ENCODE results near the gene CFAP44.

CFAP44 gene

GRCh38 chr3:113431811-113432210, 9.5 kb downstream of the CFAP44 start:
- H3K27me3 ChIP-seq (replicated peaks in 2 of 5; ENCODE audit: control insufficient read depth in 4 of 5, insufficient read depth in 5 of 5, low read length in 4 of 5) = no peaks in the 10 kb centered on the region
- ChIA-PET CTCF (no interaction called here), POLR2A (no interaction called here)
- DNase-seq = no peak
- H3K36me3 ChIP-seq (ENCODE audit: control insufficient read depth in 4 of 4, insufficient read depth in 4 of 4, low read length in 3 of 4) = peaks cover 2 to 10% (median 7%) of the 10 kb centered on the region in 4 experiments
- no peak overlapping the region for H3K4me3 ChIP-seq (ENCODE audit: control insufficient read depth in 1 of 7, extremely low read depth in 1 of 7, insufficient read depth in 4 of 7, low read depth in 2 of 7, low read length in 6 of 7)
- H3K27ac ChIP-seq (ENCODE audit: insufficient read depth in 1 of 2, low read depth in 1 of 2, low read length in 2 of 2, poor library complexity in 1 of 2, severe bottlenecking in 2 of 2) = no peak overlapping the region
- peaks cover 0 to 6% (median 2%) of the 10 kb centered on the region in 5 experiments for H3K9me3 ChIP-seq (ENCODE audit: control extremely low read depth in 1 of 5, control insufficient read depth in 4 of 5, insufficient read depth in 2 of 5, low read depth in 1 of 5, low read length in 4 of 5)
- H3K4me1 ChIP-seq (ENCODE audit: control extremely low read depth in 1 of 4, control insufficient read depth in 4 of 4, insufficient read depth in 4 of 4, low read length in 3 of 4) = no peaks in the 10 kb centered on the region
- WGBS (ENCODE audit: insufficient coverage) = 100% methylated on average over 1 of the region's 2 CpGs

- H3K4me1 ChIP-seq (ENCODE audit: control extremely low read depth in 1 of 4, control insufficient read depth in 4 of 4, insufficient read depth in 4 of 4, low read length in 3 of 4) = peaks cover 0 to 3% (median 0%) of the 10 kb centered on the region in 4 experiments
- H3K27me3 ChIP-seq (replicated peaks in 2 of 5; ENCODE audit: control insufficient read depth in 4 of 5, insufficient read depth in 5 of 5, low read length in 4 of 5) = no peaks in the 10 kb centered on the region
- ChIA-PET POLR2A (no interaction called here), CTCF (interaction anchor here (1.1 kb wide), 1 partner anchor 11 kb away, joined by 3 read pairs; no protein-coding TSS in a partner anchor)
- no CpG with 5 or more reads among the region's 1 CpG for WGBS (ENCODE audit: insufficient coverage)
- H3K27ac ChIP-seq (ENCODE audit: insufficient read depth in 1 of 2, low read depth in 1 of 2, low read length in 2 of 2, poor library complexity in 1 of 2, severe bottlenecking in 2 of 2) = no peak overlapping the region
- no peak overlapping the region for H3K4me3 ChIP-seq (ENCODE audit: control insufficient read depth in 1 of 7, extremely low read depth in 1 of 7, insufficient read depth in 4 of 7, low read depth in 2 of 7, low read length in 6 of 7)
- peaks cover 4 to 30% (median 7%) of the 10 kb centered on the region in 5 experiments for H3K9me3 ChIP-seq (ENCODE audit: control extremely low read depth in 1 of 5, control insufficient read depth in 4 of 5, insufficient read depth in 2 of 5, low read depth in 1 of 5, low read length in 4 of 5)
- peaks cover 5 to 35% (median 22%) of the 10 kb centered on the region in 4 experiments for H3K36me3 ChIP-seq (ENCODE audit: control insufficient read depth in 4 of 4, insufficient read depth in 4 of 4, low read length in 3 of 4)
- no peak for DNase-seq
Observed at GRCh38 chr3:113428581-113428980, 12.7 kb downstream of the CFAP44 start.

DNA sequence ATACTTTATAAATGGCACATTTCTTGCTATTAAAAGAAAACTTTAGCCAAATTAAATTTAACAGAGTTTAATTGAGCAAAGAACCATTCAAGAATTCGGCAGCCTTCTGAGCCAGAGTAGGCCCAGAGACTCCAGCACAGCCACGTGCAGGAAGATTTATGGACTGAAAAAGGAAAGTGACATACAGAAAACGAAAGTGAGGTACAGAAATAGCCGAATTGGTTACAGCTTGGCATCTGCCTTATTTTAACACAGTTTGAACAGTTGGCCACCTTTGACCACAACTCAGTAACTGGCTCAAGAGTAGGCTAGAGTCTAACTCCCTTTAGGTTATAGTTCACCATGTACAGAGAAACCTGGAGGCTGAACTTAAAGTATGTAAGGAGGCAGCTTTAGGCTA, 17.6 kb downstream of the CFAP44 start:
- ChIA-PET CTCF (interaction anchor here (1.3 kb wide), 1 partner anchor 15 kb away, joined by 4 read pairs; no protein-coding TSS in a partner anchor), POLR2A (no interaction called here)
- peak; percentile 51 to 88 (median 81) for DNase-seq
- 0% methylated on average over 4 of the region's 4 CpGs for WGBS (ENCODE audit: insufficient coverage)
- Histone ChIP-seq H3K27ac (ENCODE audit: insufficient read depth in 1 of 2, low read depth in 1 of 2, low read length in 2 of 2, poor library complexity in 1 of 2, severe bottlenecking in 2 of 2) (peak overlapping the region in 1 of 2 experiments; percentile 37), H3K36me3 (ENCODE audit: control insufficient read depth in 4 of 4, insufficient read depth in 4 of 4, low read length in 3 of 4) (peaks cover 5 to 42% (median 23%) of the 10 kb centered on the region in 4 experiments), H3K4me3 (ENCODE audit: control insufficient read depth in 1 of 7, extremely low read depth in 1 of 7, insufficient read depth in 4 of 7, low read depth in 2 of 7, low read length in 6 of 7) (no peak overlapping the region), H3K27me3 (replicated peaks in 2 of 5; ENCODE audit: control insufficient read depth in 4 of 5, insufficient read depth in 5 of 5, low read length in 4 of 5) (no peaks in the 10 kb centered on the region), H3K9me3 (ENCODE audit: control extremely low read depth in 1 of 5, control insufficient read depth in 4 of 5, insufficient read depth in 2 of 5, low read depth in 1 of 5, low read length in 4 of 5) (peaks cover 4 to 31% (median 7%) of the 10 kb centered on the region in 5 experiments), H3K4me1 (ENCODE audit: control extremely low read depth in 1 of 4, control insufficient read depth in 4 of 4, insufficient read depth in 4 of 4, low read length in 3 of 4) (peaks cover 0 to 3% (median 3%) of the 10 kb centered on the region in 4 experiments)

GRCh38 chr3:113421082-113421481, 20.2 kb downstream of the CFAP44 start:
- POLR2A ChIA-PET = no interaction called here
- Histone ChIP-seq H3K36me3 (ENCODE audit: control insufficient read depth in 4 of 4, insufficient read depth in 4 of 4, low read length in 3 of 4) (peaks cover 0 to 27% (median 13%) of the 10 kb centered on the region in 4 experiments), H3K27me3 (replicated peaks in 2 of 5; ENCODE audit: control insufficient read depth in 4 of 5, insufficient read depth in 5 of 5, low read length in 4 of 5) (no peaks in the 10 kb centered on the region), H3K4me3 (ENCODE audit: control insufficient read depth in 1 of 7, extremely low read depth in 1 of 7, insufficient read depth in 4 of 7, low read depth in 2 of 7, low read length in 6 of 7) (no peak overlapping the region), H3K27ac (ENCODE audit: insufficient read depth in 1 of 2, low read depth in 1 of 2, low read length in 2 of 2, poor library complexity in 1 of 2, severe bottlenecking in 2 of 2) (no peak overlapping the region), H3K9me3 (ENCODE audit: control extremely low read depth in 1 of 5, control insufficient read depth in 4 of 5, insufficient read depth in 2 of 5, low read depth in 1 of 5, low read length in 4 of 5) (peaks cover under 1 to 18% (median 3%) of the 10 kb centered on the region in 5 experiments), H3K4me1 (ENCODE audit: control extremely low read depth in 1 of 4, control insufficient read depth in 4 of 4, insufficient read depth in 4 of 4, low read length in 3 of 4) (peaks cover 0 to 3% (median 3%) of the 10 kb centered on the region in 4 experiments)
- CTCF ChIA-PET = no interaction called here
- no CpG with 5 or more reads among the region's 3 CpGs for WGBS (ENCODE audit: insufficient coverage)
- DNase-seq = no peak

GRCh38 chr3:113409676-113410075, 31.6 kb downstream of the CFAP44 start:
- ChIA-PET POLR2A (no interaction called here), CTCF (no interaction called here)
- DNase-seq = no peak
- Histone ChIP-seq H3K27ac (ENCODE audit: insufficient read depth in 1 of 2, low read depth in 1 of 2, low read length in 2 of 2, poor library complexity in 1 of 2, severe bottlenecking in 2 of 2) (no peak overlapping the region), H3K9me3 (ENCODE audit: control extremely low read depth in 1 of 5, control insufficient read depth in 4 of 5, insufficient read depth in 2 of 5, low read depth in 1 of 5, low read length in 4 of 5) (peaks cover 0 to 13% (median 0%) of the 10 kb centered on the region in 5 experiments), H3K36me3 (ENCODE audit: control insufficient read depth in 4 of 4, insufficient read depth in 4 of 4, low read length in 3 of 4) (no peaks in the 10 kb centered on the region), H3K27me3 (replicated peaks in 2 of 5; ENCODE audit: control insufficient read depth in 4 of 5, insufficient read depth in 5 of 5, low read length in 4 of 5) (no peaks in the 10 kb centered on the region), H3K4me3 (ENCODE audit: control insufficient read depth in 1 of 7, extremely low read depth in 1 of 7, insufficient read depth in 4 of 7, low read depth in 2 of 7, low read length in 6 of 7) (no peak overlapping the region), H3K4me1 (ENCODE audit: control extremely low read depth in 1 of 4, control insufficient read depth in 4 of 4, insufficient read depth in 4 of 4, low read length in 3 of 4) (no peaks in the 10 kb centered on the region)
- no CpG with 5 or more reads among the region's 5 CpGs for WGBS (ENCODE audit: insufficient coverage)

DNA sequence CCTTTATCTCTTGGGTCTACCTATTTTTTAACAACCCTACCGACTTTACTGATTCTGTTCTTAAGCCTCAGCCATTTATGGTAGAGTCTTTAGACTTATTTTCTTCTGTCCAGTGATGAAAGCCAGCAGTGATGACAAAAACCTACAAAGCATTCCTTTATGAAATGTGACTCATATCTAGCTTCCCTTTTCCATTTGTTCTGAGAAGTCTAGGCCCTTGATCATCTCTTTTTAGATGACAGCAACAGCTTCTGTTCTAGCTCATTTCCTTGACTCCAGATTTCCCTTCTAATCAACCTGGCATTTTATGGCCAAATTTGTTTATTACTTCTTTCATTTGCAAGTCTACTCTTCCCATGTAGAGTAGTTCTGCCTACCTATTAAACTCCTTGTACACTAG, 36.1 kb downstream of the CFAP44 start:
- POLR2A ChIA-PET = no interaction called here

GRCh38 chr3:113404637-113405036, 36.7 kb downstream of the CFAP44 start:
- ChIA-PET CTCF (no interaction called here), POLR2A (no interaction called here)
- Histone ChIP-seq H3K9me3 (ENCODE audit: control extremely low read depth in 1 of 5, control insufficient read depth in 4 of 5, insufficient read depth in 2 of 5, low read depth in 1 of 5, low read length in 4 of 5) (no peaks in the 10 kb centered on the region), H3K36me3 (ENCODE audit: control insufficient read depth in 4 of 4, insufficient read depth in 4 of 4, low read length in 3 of 4) (peaks cover 0 to 22% (median 5%) of the 10 kb centered on the region in 4 experiments), H3K4me1 (ENCODE audit: control extremely low read depth in 1 of 4, control insufficient read depth in 4 of 4, insufficient read depth in 4 of 4, low read length in 3 of 4) (no peaks in the 10 kb centered on the region), H3K4me3 (ENCODE audit: control insufficient read depth in 1 of 7, extremely low read depth in 1 of 7, insufficient read depth in 4 of 7, low read depth in 2 of 7, low read length in 6 of 7) (no peak overlapping the region), H3K27me3 (replicated peaks in 2 of 5; ENCODE audit: control insufficient read depth in 4 of 5, insufficient read depth in 5 of 5, low read length in 4 of 5) (no peaks in the 10 kb centered on the region), H3K27ac (ENCODE audit: insufficient read depth in 1 of 2, low read depth in 1 of 2, low read length in 2 of 2, poor library complexity in 1 of 2, severe bottlenecking in 2 of 2) (no peak overlapping the region)
- no peak for DNase-seq
- WGBS (ENCODE audit: insufficient coverage) = no CpG with 5 or more reads among the region's 1 CpG

More for the DNA sequence above, 36.1 kb downstream of the CFAP44 start:
- Histone ChIP-seq H3K9me3 (ENCODE audit: control extremely low read depth in 1 of 5, control insufficient read depth in 4 of 5, insufficient read depth in 2 of 5, low read depth in 1 of 5, low read length in 4 of 5) (no peaks in the 10 kb centered on the region), H3K4me1 (ENCODE audit: control extremely low read depth in 1 of 4, control insufficient read depth in 4 of 4, insufficient read depth in 4 of 4, low read length in 3 of 4) (no peaks in the 10 kb centered on the region), H3K4me3 (ENCODE audit: control insufficient read depth in 1 of 7, extremely low read depth in 1 of 7, insufficient read depth in 4 of 7, low read depth in 2 of 7, low read length in 6 of 7) (no peak overlapping the region), H3K27me3 (replicated peaks in 2 of 5; ENCODE audit: control insufficient read depth in 4 of 5, insufficient read depth in 5 of 5, low read length in 4 of 5) (no peaks in the 10 kb centered on the region), H3K36me3 (ENCODE audit: control insufficient read depth in 4 of 4, insufficient read depth in 4 of 4, low read length in 3 of 4) (peaks cover 0 to 19% (median 5%) of the 10 kb centered on the region in 4 experiments), H3K27ac (ENCODE audit: insufficient read depth in 1 of 2, low read depth in 1 of 2, low read length in 2 of 2, poor library complexity in 1 of 2, severe bottlenecking in 2 of 2) (no peak overlapping the region)
- DNase-seq = no peak
- CTCF ChIA-PET = no interaction called here
- WGBS (ENCODE audit: insufficient coverage) = no CpG with 5 or more reads among the region's 1 CpG
